Duodenal mucosa (tissue), 2 donors: Measurements from ENCODE around the gene SLC12A6.

Experiments used
- H3K27ac ChIP-seq: one replicate; pipeline ENCODE4 v1.7.0; 2013; ENCODE audit warnings: low read depth, low read length
- H3K27me3 ChIP-seq, 2 donors: one replicate each; pipeline ENCODE4 v1.7.0; 2013; ENCODE audit warnings: low read length in 2 of 2, control low read depth in 1 of 2; ENCODE audit not compliant: insufficient read depth in 2 of 2, control insufficient read depth in 1 of 2
- H3K36me3 ChIP-seq, 2 donors: one replicate each; pipeline ENCODE4 v1.7.0; 2013; ENCODE audit warnings: low read length in 2 of 2, control low read depth in 1 of 2; ENCODE audit not compliant: insufficient read depth in 2 of 2, control insufficient read depth in 1 of 2
- H3K4me1 ChIP-seq, 2 donors: one replicate each; pipeline ENCODE4 v1.7.0; 2013; ENCODE audit warnings: low read length in 2 of 2, control low read depth in 1 of 2; ENCODE audit not compliant: insufficient read depth in 2 of 2, control insufficient read depth in 1 of 2
- H3K4me3 ChIP-seq, 2 donors: one replicate each; pipeline ENCODE4 v1.7.0; 2013; ENCODE audit warnings: low read length in 2 of 2, low read depth in 1 of 2
- H3K9ac ChIP-seq, 2 donors: one replicate each; pipeline ENCODE4 v1.7.0; 2013; ENCODE audit warnings: low read length in 2 of 2, low read depth in 1 of 2
- H3K9me3 ChIP-seq, 2 donors: one replicate each; pipeline ENCODE4 v1.7.0; 2013; ENCODE audit warnings: low read length in 2 of 2, control low read depth in 1 of 2; ENCODE audit not compliant: control insufficient read depth in 1 of 2

SLC12A6 gene

DNA sequence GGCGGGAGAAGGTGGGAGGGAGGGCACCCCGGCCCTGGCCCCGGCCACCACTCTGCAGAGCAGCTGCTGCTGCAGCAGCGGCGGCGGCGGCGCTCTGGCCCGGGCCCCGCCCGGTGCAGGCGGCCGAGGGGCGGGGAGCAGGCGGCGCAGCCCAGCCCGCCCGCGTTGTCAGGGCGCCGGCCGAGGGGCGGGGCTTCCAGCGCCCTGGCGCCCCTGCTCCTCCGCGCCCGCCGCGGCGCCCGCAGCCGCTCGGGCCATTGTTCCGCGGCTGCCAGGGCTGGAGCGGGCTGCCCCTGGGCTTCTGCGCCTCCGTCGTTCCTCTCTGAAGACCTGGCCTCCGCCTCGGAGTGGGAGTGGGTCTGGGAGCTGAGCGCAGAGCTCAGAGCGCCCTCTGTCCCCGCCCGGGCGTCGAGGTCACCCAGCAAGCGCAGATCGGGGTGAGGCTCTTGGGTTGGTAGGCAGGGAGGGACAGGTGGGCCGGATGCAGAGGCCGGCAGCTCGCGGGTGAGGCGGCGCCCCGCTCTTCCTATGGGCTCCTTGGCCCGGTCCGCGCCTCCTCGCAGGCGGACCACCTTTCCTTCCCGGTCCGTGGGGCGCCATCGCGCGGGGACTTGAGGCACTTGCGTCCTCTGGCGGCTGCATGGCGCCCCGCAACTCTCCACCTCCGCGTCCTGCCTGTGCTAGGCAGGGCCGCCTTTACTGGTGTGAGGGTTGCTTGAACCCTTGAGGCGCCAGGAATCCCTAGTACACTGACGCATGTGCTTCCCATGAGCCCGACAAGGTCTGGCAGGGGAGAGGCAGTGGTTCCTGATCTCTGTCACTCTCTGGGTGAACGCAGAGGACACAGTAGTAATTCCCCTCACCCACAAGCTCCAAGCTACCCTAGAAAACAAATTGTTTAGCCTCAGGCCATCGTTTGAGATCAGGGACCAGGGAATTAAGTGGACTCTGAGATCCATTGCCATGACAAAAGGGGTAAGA lies 29.8 kb upstream of the SLC12A6 start, which contains the start of gene LPCAT4:
Gene LPCAT4, minus strand, starts transcription at position 96 of the 981 bp plus-strand sequence. CDS start 96 bp downstream, outside the sequence.
- Histone ChIP-seq H3K4me1 (peaks cover 34 to 36% of the 10 kb centered on the region in 2 donors), H3K27ac (peak within 1 kb of the TSS; percentile 99), H3K4me3 (peak within 1 kb of the TSS; percentile 95 to 97), H3K9me3 (no peaks in the 10 kb centered on the region), H3K27me3 (no peaks in the 10 kb centered on the region), H3K36me3 (peaks cover 0 to 12% of the 10 kb centered on the region in 2 donors), H3K9ac (peak within 1 kb of the TSS; percentile 89 to 99)

DNA sequence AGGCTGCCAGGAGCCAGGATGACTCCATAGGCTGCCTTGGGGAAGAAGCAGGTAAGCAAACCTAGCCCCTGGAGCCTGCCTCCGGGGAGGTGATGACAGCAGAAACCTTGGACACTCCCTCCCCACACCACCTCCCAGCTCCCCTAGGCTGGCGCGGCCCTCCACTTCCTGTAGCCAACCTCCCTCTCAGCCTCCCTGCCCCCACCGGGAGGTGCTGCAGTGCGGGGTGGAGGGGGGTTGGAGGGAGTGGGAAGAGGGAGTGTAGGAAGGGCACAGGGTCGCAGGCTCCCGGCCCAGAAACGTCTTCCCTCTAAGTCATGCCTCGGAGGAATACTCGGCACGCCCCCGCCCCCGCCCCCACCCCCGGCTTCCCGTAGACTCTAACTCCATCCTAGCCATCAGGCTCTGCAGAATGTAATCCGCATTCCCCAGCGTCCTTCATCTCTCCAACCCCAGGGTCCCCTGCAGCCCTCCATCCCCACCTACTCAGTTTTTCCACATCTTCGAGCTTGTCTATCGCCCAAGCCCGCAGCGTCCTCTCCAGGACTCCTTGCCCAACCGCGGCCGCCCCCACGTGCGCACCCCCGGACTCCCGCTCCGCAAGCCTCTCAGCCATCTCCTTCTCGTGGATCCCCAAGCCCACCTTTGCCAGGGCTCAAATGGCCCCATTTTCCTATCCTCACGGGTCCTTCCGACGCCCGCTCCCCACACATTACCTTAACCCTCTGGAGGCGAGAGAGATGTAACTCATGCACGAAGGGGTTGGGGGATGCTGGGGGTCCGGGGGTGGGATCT lies 28.9 kb upstream of the SLC12A6 start:
- peaks cover 40 to 42% of the 10 kb centered on the region in 2 donors for H3K4me1 ChIP-seq
- peak overlapping the region; percentile 77 to 89 for H3K9ac ChIP-seq
- H3K27ac ChIP-seq = peak overlapping the region; percentile 52
- no peaks in the 10 kb centered on the region for H3K9me3 ChIP-seq
- H3K4me3 ChIP-seq = peak overlapping the region; percentile 80 to 97
- no peaks in the 10 kb centered on the region for H3K27me3 ChIP-seq
- H3K36me3 ChIP-seq = peaks cover 0 to 13% of the 10 kb centered on the region in 2 donors

DNA sequence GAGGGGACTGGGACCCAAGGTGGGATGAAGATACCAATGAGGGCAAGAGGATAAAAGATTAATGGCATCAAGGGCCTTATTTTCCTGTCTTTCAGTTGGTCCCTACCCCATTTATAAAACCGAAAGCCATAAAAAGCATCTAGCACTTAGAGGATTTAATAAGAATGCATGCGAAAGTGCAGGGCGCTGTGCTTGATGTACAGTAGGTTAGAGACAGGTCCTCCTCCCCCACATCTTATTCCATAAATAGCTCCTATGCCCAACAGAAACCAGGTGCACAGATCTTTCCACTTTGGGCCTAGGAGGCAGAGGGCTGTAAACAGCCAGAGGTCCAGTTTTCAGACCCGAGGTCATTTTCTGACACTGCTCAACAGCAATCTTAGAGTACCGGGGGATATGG lies 28.3 kb upstream of the SLC12A6 start:
- Histone ChIP-seq H3K4me3 (peak overlapping the region; percentile 80 to 97), H3K27me3 (no peaks in the 10 kb centered on the region), H3K9ac (peak overlapping the region; percentile 77 to 89), H3K4me1 (peaks cover 46 to 49% of the 10 kb centered on the region in 2 donors), H3K9me3 (no peaks in the 10 kb centered on the region), H3K27ac (no peak overlapping the region), H3K36me3 (peaks cover 6 to 20% of the 10 kb centered on the region in 2 donors)

DNA sequence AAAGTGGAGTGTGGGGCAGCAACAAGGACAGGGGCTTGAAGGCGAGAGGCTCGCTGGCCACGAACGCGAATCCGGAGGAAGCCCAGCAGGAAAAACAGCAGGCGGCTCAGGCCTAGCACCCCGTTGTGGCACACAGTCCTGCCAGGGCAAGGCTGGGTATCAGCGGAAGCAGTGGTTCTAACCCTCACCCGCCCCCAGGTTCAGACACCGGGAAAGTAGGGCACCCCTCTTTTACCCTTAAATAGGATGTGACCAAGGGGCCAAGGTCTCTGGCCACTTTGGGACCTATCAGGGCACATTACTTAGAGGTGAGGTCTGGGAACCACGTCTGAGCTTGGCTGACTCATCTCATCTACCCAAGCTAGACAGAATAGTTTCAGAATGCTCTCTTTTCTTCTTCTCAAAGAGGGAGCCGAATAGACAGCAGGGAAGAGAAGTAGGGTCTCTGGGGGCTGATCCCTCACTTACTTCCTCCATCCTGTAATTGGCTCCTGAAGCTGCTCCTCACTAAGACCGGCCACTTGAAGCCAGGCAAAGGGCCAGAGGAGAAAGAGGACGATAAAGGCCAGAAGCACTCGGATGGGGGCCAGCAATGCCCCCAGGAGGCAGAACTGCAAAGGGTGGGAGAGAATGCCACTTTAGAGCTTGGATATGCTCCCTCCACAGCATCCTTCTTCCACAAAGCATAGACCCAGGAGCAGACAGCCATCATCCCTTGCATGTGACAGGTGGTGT lies 27.7 kb upstream of the SLC12A6 start:
- Histone ChIP-seq H3K4me1 (peaks cover 50 to 52% of the 10 kb centered on the region in 2 donors), H3K4me3 (peak overlapping the region; percentile 80 to 97), H3K36me3 (peaks cover 6 to 25% of the 10 kb centered on the region in 2 donors), H3K9me3 (no peaks in the 10 kb centered on the region), H3K9ac (peak overlapping the region; percentile 77 to 89), H3K27ac (no peak overlapping the region), H3K27me3 (no peaks in the 10 kb centered on the region)

DNA sequence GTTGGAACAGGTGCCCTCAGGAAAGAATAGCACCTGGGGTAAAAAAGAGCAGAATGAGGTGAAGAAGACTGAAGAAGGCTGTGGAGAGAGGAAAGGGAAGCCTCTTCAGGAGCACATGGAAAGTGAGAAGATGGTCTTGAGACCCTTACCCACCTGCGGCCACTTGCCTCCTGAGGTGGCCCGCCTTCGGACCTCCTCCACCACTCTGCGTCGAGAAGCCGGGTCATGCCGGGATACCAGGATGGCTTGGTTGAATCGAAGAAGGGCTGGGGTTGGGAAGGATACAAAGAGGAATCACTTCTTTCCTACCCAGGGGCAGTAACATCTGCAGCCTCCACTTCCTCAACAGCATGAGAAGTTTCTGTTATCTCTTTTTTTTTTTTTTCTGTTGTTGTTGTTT lies 26.5 kb upstream of the SLC12A6 start:
- peaks cover 61 to 64% of the 10 kb centered on the region in 2 donors for H3K4me1 ChIP-seq
- H3K36me3 ChIP-seq = peaks cover 6 to 38% of the 10 kb centered on the region in 2 donors
- no peak overlapping the region for H3K4me3 ChIP-seq
- no peaks in the 10 kb centered on the region for H3K27me3 ChIP-seq
- H3K9ac ChIP-seq = no peak overlapping the region
- H3K9me3 ChIP-seq = no peaks in the 10 kb centered on the region
- no peak overlapping the region for H3K27ac ChIP-seq

DNA sequence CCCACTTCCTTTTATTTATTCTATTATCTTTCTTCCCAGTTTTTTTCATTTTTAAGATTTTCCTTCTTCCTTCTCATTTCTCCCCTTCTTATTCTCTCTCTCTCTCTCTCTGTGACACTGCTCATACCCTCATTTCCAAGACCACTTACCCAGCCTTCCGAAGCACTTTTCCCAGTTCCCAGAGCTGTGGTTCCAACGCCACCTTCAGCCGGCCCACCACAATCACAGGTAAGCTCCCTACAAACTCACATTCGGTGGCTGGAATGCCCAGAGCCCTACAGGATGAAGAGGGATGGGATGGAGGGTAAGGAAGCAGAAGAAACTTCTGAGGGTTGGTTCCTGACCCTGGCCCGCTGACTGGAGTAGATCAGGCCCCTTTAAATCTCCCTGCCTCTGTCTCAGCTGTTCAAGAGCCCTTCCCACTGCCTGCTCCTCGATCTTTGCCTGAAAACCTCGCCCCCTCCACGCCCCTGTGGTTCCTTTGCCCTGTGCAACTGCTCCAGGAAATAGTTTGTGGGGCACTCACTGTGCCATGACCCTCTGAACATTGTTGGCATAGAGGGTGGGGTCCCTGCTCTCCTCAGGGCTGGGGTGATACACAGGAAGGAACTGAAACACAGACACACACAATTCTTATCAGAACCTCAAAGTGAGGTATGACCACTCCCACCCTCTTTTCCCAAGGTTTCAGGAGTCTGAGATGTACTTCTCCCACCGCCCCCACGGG lies 24.6 kb upstream of the SLC12A6 start:
- Histone ChIP-seq H3K27me3 (no peaks in the 10 kb centered on the region), H3K4me1 (peaks cover 59% of the 10 kb centered on the region in 2 donors), H3K9me3 (no peaks in the 10 kb centered on the region), H3K36me3 (peaks cover 11 to 55% of the 10 kb centered on the region in 2 donors), H3K27ac (peak overlapping the region; percentile 47), H3K4me3 (peak overlapping the region; percentile 1 to 45), H3K9ac (peak overlapping the region; percentile 42 to 69)

DNA sequence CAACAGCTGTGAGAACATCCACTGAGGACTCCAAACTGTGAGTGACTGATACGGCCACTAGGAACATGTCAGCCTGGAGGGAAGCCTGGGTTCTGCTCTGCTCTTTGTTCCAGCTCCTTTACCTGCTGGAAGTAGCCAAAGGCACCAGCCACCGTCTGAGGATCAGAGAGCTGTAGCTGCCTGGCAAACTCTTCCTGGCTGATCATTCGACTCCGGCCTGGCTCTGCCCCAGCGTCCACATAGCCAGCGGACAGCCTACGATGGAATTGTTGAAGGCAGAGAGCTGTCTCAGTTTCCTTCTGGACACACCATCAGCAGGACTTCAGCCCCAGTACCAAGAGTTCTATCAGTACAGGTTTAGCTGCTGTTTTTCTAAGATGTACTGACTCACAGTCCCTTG lies 23.7 kb upstream of the SLC12A6 start:
- Histone ChIP-seq H3K36me3 (peaks cover 21 to 64% of the 10 kb centered on the region in 2 donors), H3K4me1 (peaks cover 59% of the 10 kb centered on the region in 2 donors), H3K27me3 (no peaks in the 10 kb centered on the region), H3K9me3 (no peaks in the 10 kb centered on the region), H3K27ac (no peak overlapping the region), H3K9ac (peak overlapping the region in 1 of 2 donors; percentile 14), H3K4me3 (no peak overlapping the region)

DNA sequence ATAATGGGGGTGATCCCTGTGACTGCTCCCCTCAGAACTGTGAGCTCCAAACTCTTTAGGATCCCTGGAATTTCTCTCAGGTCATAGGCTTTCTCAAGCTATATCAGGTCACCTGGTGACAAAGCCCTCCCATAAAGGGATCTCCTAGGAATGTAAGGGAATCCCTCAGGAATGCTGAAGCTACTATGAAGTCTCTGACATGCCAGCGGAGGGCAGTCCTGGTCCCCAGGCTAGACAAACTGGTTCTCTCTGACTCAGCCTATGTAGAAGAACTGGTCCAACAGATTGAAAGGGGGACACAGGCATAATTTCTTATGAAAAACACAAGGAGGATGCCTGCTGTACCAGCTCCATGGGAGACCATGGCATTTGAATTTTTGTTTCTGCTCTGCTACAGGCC lies 22.7 kb upstream of the SLC12A6 start:
- Histone ChIP-seq H3K36me3 (peaks cover 24 to 74% of the 10 kb centered on the region in 2 donors), H3K9me3 (no peaks in the 10 kb centered on the region), H3K4me1 (peaks cover 49 to 51% of the 10 kb centered on the region in 2 donors), H3K9ac (no peak overlapping the region), H3K4me3 (no peak overlapping the region), H3K27me3 (no peaks in the 10 kb centered on the region), H3K27ac (no peak overlapping the region)

DNA sequence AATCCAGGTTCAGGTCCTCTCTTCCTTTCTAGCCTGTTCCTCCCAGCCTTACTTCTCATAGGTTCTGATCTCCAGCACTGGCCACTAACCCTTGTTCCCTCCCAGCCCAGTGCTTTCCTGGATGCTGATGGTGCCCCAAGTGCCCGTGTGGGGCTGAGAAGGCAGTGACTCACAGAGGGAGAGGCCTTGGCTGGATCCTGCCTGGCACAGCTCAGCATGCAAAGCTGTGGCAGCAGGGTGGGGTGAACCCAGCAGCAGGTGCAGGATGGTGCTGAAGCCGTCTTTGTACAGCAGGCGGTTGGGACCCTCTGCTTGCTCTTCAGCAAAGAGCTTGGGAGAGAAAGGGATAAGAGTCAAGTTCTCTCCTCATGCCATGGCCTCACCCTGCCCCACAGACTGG lies 21.8 kb upstream of the SLC12A6 start:
- H3K27me3 ChIP-seq = no peaks in the 10 kb centered on the region
- no peak overlapping the region for H3K4me3 ChIP-seq
- H3K36me3 ChIP-seq = peaks cover 27 to 82% of the 10 kb centered on the region in 2 donors
- peaks cover 42 to 45% of the 10 kb centered on the region in 2 donors for H3K4me1 ChIP-seq
- no peaks in the 10 kb centered on the region for H3K9me3 ChIP-seq
- H3K27ac ChIP-seq = peak overlapping the region; percentile 13
- no peak overlapping the region for H3K9ac ChIP-seq
